ENCODE data around the gene CDC42BPG.
"Not testable (repeated sequence)": the region's sequence is repeated elsewhere in the genome, so short reads cannot be mapped to it uniquely, and the experiment has no call there.

Gene CDC42BPG

GRCh38 chr11:64848826-64849597 is 4.6 kb upstream of the CDC42BPG start:
- Histone ChIP-seq H3K4me1 (ENCODE audit: control insufficient read depth, low read length) (peaks cover 84% of the 10 kb centered on the region), H3K9me2 (replicated peaks; ENCODE audit: control insufficient read depth, low read length) (no peaks in the 10 kb centered on the region), H3K9me3 (ENCODE audit: control insufficient read depth, insufficient read depth, low read length) (no peaks in the 10 kb centered on the region), H3F3A (ENCODE audit: control insufficient read depth, insufficient read depth) (peaks cover 63% of the 10 kb centered on the region), H3K79me2 (ENCODE audit: control insufficient read depth, low read length) (peaks cover 9% of the 10 kb centered on the region), H3K36me3 (ENCODE audit: control insufficient read depth, low read length) (peaks cover 29% of the 10 kb centered on the region), H3K4me2 (ENCODE audit: low read length) (peak overlapping the region; percentile 69), H3K4me3 (ENCODE audit: low read length) (peak overlapping the region; percentile 51), H3K27ac (ENCODE audit: low read depth, low read length) (peak overlapping the region; percentile 98), H3K27me3 (ENCODE audit: control insufficient read depth, low read length) (no peaks in the 10 kb centered on the region), H4K20me1 (ENCODE audit: control insufficient read depth, insufficient read depth, low read depth, low read length) (no peaks in the 10 kb centered on the region)
- TF ChIP-seq EZH2phosphoT487 (IDR thresholded peaks at IDR 0.05; ENCODE audit: borderline replicate concordance, low read length) (no peak), CTCF (IDR thresholded peaks at IDR 0.05; ENCODE audit: low read depth, low read length, poor library complexity, severe bottlenecking) (peak; percentile 78)

- H3K4me3 ChIP-seq (ENCODE audit: low read length), result peak overlapping the region; percentile 51
- peaks cover 22% of the 10 kb centered on the region for H3K36me3 ChIP-seq (ENCODE audit: control insufficient read depth, low read length)
- H3K4me2 ChIP-seq (ENCODE audit: low read length), result peak overlapping the region; percentile 69
- TF ChIP-seq EZH2phosphoT487 (IDR thresholded peaks at IDR 0.05; ENCODE audit: borderline replicate concordance, low read length), result no peak
- no peak for TF ChIP-seq CTCF (IDR thresholded peaks at IDR 0.05; ENCODE audit: low read depth, low read length, poor library complexity, severe bottlenecking)
- H3F3A ChIP-seq (ENCODE audit: control insufficient read depth, insufficient read depth), result peaks cover 57% of the 10 kb centered on the region
- H3K9me2 ChIP-seq (replicated peaks; ENCODE audit: control insufficient read depth, low read length), result no peaks in the 10 kb centered on the region
- no peaks in the 10 kb centered on the region for H3K27me3 ChIP-seq (ENCODE audit: control insufficient read depth, low read length)
- H4K20me1 ChIP-seq (ENCODE audit: control insufficient read depth, insufficient read depth, low read depth, low read length), result no peaks in the 10 kb centered on the region
- H3K27ac ChIP-seq (ENCODE audit: low read depth, low read length), result peak overlapping the region; percentile 98
- H3K9me3 ChIP-seq (ENCODE audit: control insufficient read depth, insufficient read depth, low read length), result no peaks in the 10 kb centered on the region
- H3K4me1 ChIP-seq (ENCODE audit: control insufficient read depth, low read length), result peaks cover 83% of the 10 kb centered on the region
- H3K79me2 ChIP-seq (ENCODE audit: control insufficient read depth, low read length), result peaks cover 2% of the 10 kb centered on the region
Measured at GRCh38 chr11:64848214-64848825, 3.9 kb upstream of the CDC42BPG start.

- Histone ChIP-seq H3K27ac (ENCODE audit: low read depth, low read length) (peak overlapping the region; percentile 98), H3K4me2 (ENCODE audit: low read length) (peak overlapping the region; percentile 57), H3K36me3 (ENCODE audit: control insufficient read depth, low read length) (peaks cover 10% of the 10 kb centered on the region), H4K20me1 (ENCODE audit: control insufficient read depth, insufficient read depth, low read depth, low read length) (no peaks in the 10 kb centered on the region), H3K4me1 (ENCODE audit: control insufficient read depth, low read length) (peaks cover 71% of the 10 kb centered on the region), H3K9me2 (replicated peaks; ENCODE audit: control insufficient read depth, low read length) (no peaks in the 10 kb centered on the region), H3F3A (ENCODE audit: control insufficient read depth, insufficient read depth) (peaks cover 51% of the 10 kb centered on the region), H3K4me3 (ENCODE audit: low read length) (peak overlapping the region; percentile 9), H3K27me3 (ENCODE audit: control insufficient read depth, low read length) (no peaks in the 10 kb centered on the region), H3K9me3 (ENCODE audit: control insufficient read depth, insufficient read depth, low read length) (no peaks in the 10 kb centered on the region), H3K79me2 (ENCODE audit: control insufficient read depth, low read length) (no peaks in the 10 kb centered on the region)
- TF ChIP-seq CTCF (IDR thresholded peaks at IDR 0.05; ENCODE audit: low read depth, low read length, poor library complexity, severe bottlenecking), result peak; percentile 95
- no peak for TF ChIP-seq EZH2phosphoT487 (IDR thresholded peaks at IDR 0.05; ENCODE audit: borderline replicate concordance, low read length)
Measured at GRCh38 chr11:64846998-64847666, 2.7 kb upstream of the CDC42BPG start.

- Histone ChIP-seq H3K4me1 (ENCODE audit: control insufficient read depth, low read length) (peaks cover 57% of the 10 kb centered on the region), H3F3A (ENCODE audit: control insufficient read depth, insufficient read depth) (peaks cover 40% of the 10 kb centered on the region)
Measured at GRCh38 chr11:64845776-64846129, 1.3 kb upstream of the CDC42BPG start.

More at GRCh38 chr11:64845776-64846129, 1.3 kb upstream of the CDC42BPG start:
- not testable (repeated sequence) for H3K9me2 ChIP-seq (replicated peaks; ENCODE audit: control insufficient read depth, low read length); H3K27me3 ChIP-seq (ENCODE audit: control insufficient read depth, low read length); H3K4me2 ChIP-seq (ENCODE audit: low read length); H4K20me1 ChIP-seq (ENCODE audit: control insufficient read depth, insufficient read depth, low read depth, low read length); H3K27ac ChIP-seq (ENCODE audit: low read depth, low read length); H3K79me2 ChIP-seq (ENCODE audit: control insufficient read depth, low read length); H3K36me3 ChIP-seq (ENCODE audit: control insufficient read depth, low read length); H3K9me3 ChIP-seq (ENCODE audit: control insufficient read depth, insufficient read depth, low read length); H3K4me3 ChIP-seq (ENCODE audit: low read length)
